HG02973 (cell line): ENCODE measurements around the gene TACC2.
"Not testable (repeated sequence)": the region's sequence is repeated elsewhere in the genome, so short reads cannot be mapped to it uniquely, and the experiment has no call there.

Source experiments
- ATAC-seq: cut with Tn5 transposase; IDR thresholded peaks from one replicate; pipeline ENCODE4 v1.9.1; 2021; ENCODE audit warnings: moderate library complexity; ENCODE audit not compliant: unreplicated experiment

TACC2 gene

DNA sequence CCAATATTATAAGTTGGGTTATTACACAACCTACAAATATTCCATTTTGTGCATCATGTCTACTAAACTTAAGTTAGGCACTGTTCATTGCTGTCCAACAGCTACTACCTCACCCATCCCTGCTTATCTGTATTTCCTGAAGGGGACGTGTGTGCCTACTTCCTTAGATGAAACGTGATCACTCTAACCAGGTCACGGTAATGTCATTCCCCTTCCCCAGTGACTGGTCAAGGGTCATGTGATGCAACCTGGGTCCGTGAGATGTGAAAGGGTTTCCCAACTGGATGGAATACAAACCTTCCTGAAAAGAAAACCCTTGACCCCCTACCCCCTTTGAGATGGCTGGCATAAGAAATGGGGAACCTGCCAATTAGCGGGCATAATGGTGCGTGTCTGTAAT, 12.4 kb upstream of the TACC2 start:
- ATAC-seq = no peak

DNA sequence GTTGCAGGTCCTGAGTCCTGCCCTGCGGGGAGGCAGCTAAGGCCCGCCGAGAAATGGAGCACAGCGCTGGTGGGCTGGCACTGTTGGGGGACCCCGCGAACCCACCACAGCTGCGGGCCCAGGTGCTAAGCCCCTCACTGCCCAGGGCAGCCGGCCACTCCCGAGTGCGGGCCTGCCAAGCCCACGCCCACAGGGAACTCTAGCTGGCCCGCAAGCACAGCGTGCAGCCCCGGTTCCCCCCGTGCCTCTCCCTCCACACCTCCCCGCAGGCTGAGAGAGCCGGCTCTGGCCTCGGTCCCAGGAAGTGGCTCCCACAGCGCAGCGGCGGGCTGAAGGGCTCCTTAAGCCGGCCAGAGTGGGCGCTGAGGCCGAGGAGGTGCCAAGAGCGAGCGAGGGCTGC, 10.5 kb upstream of the TACC2 start:
- ATAC-seq = no peak

DNA sequence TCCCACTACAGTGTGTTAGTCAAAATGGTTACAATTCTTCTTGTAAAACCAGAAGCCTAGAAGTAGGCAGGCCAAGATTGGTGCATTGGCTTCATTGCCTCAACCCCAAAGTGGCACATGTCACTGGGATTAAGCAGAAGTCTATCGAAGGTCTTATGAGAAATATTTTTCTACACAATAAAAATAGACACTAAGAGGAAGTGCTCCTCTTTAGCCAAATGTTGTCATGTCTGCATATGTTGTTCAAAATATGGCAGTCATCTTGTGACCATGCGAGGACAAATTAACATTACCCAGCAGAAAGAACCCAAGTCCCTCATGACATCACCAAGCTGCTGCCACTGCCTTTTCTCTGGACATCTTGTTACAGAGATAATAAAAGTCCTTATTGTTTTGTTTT, 7.6 kb upstream of the TACC2 start:
- ATAC-seq = no peak

DNA sequence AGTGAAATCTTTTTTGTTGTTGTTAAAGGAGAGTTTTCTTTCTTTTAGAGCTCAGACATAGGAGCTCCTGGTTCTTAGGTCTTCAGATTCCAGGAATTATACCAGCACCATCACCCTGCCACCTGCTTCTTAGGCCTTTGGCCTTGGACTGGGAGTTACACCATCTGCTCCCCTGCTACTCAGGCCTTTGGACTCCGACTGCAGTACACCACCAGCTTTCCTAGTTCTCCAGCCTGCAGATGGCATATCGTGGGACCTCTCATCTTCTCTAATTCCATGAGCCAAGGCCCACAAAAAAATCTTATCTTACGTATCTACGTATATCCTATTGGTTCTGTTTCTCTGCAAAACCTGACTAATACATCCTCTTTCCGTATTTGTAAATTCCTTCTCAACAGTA, 5.1 kb upstream of the TACC2 start:
- ATAC-seq = no peak

DNA sequence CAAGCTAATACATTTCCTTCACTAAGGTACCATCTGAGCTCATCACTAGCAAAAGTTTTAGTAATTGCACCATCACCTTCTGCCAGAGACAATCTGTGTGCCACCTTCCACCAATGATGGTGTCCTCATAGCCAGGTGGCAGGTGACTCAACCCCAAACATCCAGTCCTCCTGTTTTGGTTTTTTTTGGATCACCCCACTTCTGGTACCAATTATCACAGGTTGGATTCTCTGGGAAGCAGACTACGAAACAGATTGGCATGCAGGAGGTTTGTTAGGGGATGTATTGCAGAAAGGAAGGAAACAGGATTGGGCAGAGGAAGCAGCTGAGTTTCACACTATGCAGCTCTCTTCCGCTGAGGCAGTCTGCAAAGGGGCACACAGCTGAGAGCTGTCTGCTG, 4.5 kb upstream of the TACC2 start:
- ATAC-seq = no peak

DNA sequence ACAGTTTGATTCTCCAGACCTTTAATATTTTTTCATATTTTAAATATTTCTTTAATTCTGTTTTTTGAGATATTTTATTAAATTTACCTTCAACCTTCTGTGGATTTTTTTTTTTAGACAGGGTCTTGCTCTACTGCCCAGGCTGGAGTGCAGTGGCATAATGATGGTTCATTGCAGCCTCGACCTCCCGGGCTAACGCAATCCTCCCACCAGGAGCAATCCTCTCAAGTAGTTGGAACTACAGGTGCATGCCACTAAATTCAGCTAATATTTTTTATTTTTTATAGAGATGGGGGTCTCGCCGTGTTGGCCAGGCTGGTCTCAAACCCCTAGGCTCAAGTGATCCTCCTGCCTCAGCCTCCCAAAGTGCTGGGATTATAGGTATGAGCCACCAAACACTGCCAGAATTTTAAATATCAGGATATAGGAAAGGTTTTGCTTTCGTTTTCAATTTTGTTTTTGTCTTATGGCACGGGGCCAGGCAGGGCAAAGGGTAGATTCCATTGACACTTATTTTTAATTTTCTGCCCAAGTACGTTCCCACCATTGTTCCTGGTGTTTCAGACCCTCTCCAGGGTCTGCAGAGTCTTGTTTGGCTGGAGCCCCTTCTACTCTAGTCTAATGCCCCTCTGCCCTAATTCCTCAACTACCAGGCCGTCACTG, 1.2 kb downstream of the TACC2 start:
- ATAC-seq = no peak

DNA sequence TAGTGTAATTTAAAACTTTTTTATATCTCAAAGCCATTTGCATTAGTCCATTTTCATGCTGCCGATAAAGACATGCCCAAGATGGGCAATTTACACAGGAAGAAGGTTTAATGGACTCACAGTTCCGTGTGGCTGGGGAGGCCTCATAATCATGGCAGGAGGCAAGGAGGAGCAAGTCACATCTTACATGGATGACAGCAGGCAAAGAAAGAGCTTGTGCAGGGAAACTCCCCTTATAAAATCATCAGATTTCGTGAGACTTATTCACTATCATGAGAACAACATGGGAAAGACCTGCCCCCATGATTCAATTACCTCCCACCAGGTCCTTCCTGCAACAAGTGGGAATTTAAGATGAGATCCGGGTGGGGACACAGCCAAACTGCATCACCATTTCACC, 2.8 kb downstream of the TACC2 start:
- ATAC-seq = not testable (repeated sequence)

DNA sequence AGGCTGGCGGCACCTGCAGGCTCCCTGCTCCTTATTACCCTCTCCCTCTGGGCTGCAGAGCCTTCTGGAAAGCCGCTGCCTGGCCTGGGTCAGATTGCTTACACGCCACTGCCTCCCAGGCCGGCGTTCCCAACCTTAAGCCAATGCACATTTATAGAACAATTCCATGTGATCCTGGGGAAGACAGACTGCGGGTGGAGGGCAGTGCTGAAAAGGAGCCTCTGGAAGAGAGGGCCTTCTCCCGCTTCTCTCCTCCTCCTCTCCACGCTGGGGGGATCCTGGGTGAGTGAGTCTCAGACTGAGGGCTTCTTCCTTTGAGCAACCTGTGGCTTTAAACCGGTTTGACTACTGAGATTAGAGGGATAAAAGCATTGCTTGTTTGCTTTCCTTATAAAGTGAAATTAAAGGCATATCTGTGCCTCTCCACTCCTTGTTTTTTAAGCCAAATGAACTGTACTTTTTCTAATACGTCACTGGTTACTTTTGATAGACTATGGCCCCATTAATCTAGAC, 5.5 kb downstream of the TACC2 start:
- no peak for ATAC-seq

DNA sequence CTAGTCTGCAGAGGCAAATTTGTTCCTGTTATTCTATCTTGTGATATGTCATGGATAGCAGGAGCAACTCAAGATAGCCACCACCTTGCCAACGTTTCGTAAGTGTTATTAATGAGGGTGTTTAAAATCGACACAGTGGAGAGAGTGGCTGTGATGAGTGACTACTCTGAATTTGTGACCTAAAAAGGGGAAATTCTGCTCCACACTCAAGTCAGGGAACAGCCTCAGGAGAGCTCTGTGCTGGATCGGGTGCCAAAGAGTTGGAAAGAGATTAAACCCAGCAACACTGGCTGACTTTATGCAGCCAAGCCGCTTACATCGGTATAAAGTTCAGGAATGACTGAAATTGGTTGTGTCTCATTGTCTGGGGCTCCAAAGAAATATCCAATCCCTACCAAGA, 9.5 kb downstream of the TACC2 start:
- no peak for ATAC-seq

DNA sequence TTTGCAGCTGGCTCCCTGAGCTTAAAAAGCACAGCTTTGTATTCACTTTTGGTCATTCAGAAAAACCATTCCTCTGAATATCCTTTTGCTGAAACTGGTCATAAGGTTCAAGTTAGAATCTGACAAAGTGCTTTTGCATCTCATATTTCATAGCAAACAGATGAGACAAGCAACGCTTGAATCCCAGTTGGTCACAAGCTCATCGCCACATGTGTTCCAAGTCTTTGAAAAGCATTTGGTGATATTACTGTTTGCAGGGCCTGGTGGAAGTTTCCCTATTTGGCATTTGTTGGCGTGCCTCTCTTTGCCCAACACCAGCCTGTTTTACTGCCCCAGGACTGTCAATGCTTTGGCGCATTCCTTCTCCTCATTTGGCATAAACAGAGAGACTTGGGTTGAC, 10.3 kb downstream of the TACC2 start:
- no peak for ATAC-seq

DNA sequence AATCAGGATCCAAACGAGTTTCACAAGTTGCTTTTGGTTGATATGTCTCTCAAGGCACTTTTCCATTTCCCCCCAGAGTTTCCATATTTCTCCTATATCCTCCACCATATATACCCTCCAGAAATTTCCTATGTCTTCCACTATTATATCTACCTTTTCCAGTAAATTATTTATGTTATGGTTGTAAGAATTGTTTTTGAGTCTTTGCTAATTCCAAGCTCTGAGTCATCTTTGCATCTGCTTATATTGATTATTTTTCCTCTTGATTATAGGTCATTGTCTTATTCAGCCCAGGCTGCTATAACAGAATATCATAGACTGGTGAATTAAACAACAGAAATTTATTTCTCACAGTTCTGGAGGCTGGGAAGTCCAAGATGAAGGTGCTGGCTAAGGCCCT, 12.7 kb downstream of the TACC2 start:
- no peak for ATAC-seq

DNA sequence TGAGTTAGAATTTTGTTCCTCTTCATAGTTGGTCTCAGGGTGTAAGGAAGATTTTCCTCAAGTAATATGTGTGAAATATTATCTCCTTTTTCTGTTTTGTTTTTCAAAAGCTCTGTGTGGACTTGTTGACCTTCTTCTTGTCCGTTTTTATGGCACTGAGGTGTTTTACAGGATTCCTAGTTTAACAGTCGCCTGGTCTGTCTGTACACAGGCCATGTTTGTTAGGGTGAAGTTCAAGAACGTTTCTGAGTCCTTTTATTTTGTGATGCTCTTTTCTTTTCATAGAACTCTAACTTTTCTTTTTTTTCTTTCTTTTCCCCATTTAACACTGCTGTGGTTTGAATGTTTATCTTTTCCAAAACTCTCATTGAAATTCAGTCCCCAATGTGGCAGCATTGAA, 18.5 kb downstream of the TACC2 start:
- no peak for ATAC-seq

DNA sequence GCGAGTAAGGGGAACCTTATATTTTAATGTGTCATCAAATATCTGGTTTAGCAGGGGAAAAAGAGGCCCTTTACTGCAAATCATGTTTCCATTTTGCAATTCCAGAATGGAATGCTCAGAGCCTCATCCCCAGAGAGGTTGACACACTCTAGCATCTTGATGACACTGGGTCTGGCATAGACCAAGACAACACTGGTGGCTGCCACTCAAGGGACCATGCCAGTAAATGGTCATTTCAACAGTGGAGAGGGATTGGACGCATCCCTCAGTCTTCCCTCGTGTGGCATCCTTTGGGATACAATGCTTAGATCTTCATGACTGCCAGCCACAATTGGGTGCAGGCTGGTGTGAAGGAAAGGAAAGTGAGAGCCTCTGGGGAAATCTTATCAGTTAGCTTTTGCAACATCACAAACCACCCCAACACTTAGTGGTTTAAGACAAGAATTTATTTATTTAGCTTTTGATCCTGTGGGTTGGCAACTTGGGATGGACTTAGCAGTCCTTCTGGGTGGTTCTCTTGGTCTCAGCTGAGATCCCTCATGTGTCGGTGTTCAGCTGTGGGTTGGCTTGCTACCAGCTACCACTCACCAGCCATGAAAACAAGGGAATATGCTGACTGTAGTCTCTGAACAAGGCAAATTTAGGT, 21.6 kb downstream of the TACC2 start:
- ATAC-seq = no peak

DNA sequence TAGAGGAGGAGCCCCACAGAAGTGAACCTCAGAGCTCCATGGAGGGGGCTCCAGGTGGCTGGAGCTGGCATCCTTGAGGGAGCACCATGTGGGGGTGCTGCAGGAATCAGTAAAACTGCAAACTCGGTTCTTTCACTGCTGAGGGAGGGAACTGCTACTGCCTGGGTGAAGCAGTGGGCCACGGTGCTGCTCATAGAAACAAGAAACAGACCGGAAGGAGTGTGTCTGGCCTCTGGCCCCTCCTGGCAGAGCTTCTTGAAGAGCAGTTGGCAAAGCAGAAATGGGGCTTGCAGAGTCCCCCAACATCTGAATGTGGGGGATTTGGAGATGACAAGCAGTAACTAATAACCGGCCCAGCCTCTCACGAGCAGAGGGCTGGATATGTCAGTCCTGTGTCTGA, 23.8 kb downstream of the TACC2 start:
- ATAC-seq = no peak

DNA sequence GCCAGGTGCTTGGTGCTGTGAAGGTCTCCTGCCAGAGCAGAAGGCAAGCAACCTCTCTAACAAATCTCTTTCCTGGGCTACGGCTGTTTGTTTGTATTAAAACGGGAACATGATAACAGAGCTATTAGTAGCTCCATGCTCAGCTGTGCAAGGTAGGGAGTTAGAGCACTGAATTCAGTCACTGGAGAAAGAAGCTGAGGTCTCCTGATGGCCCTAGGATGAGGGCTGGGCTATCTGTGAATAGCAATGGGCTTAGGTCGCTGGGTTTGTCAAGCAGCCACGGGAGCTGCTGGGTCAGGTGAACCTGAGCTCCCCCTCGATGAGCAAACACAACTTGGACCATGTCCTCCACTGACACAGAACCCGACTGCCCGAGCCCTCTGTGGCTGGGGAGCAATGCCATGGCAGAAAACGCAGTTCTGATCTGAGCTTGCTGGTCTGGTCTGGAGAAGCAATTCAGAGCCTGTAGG, 24.4 kb downstream of the TACC2 start:
- ATAC-seq = no peak

DNA sequence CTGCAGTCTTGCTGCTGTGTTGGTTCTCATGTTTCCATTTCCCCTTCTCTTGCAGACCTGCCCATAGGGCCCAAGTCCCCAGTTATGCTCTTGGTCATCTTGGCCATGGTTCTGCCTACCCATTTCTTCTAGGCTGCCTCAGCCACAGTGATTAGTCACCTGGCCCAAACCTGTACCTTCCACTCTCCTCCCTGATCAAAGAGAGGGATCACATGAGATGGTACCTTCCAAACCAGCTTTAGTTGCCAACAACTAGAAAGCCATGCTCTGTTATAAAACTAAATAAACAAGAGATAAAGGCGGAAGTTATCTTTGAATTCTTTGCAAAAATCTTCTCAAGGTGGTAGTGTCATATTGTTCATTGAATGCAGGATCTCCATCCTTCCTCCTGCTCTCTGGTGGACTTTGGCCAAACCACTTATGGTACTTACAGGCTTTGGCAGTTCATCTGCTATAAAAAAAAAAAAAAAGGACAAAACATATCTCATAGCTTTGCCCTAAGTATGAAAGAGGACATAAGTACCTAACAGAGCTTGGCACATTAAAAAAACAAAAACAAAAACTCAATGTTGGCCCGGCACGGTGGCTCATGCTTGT, 25.8 kb downstream of the TACC2 start:
- no peak for ATAC-seq

DNA sequence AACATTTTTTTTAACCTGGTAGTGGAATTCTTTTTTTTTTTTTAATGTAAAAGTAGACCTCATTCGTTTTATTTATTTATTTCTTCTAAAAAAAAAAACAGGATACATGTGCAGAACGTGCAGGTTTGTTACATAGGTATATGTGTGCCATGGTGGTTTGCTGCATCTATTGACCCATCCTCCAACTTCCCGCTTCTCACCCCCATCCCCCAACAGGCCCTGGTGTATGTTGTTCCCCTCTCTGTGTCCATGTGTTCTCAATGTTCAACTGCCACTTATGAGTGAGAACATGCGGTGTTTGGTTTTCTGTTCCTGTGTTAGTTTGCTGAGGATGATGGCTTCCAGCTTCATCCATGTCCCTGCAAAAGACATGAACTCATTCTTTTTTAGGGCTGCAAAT, 29.0 kb downstream of the TACC2 start:
- not testable (repeated sequence) for ATAC-seq

DNA sequence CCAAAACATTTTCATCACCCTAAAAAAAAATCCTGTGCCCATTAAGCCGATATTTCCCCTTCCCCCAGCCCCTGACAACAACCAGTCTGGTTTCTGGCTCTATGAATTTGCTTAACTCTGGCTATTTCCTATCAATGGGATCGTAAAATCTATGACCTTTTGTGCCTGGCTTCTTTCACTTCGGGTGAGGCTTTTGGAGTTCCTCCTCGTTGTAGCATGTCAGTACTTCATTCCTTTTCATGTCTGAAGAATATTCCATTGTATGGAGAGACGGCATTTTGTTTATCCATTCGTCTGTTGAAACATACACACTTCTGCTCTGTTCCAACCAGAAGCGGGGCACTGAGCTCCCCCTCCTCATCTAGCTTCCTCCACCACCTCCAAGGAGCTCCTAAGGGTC, 29.5 kb downstream of the TACC2 start:
- ATAC-seq = no peak

DNA sequence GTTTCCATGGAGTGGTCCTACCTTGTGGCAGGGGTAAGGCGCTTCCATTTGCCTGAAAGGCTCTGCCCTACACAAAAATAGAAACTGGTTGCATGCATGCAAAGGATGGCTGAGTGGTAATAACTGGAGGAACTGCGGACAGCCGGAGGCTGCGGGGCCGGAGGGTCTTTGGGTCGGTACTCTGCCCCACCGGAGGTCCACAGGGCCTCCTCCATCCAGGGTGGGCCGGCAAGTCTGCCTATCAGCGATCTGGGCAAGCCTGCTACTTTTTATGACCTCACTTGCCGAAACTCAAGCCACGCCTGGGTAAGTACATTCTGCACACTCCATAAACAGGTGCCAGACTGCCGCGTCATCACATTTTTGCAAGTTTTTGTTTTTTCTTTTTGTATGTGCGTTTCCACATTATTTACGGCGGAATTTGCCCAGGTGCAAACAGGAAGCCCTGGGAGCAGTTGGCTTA, 30.0 kb downstream of the TACC2 start:
- ATAC-seq = no peak

DNA sequence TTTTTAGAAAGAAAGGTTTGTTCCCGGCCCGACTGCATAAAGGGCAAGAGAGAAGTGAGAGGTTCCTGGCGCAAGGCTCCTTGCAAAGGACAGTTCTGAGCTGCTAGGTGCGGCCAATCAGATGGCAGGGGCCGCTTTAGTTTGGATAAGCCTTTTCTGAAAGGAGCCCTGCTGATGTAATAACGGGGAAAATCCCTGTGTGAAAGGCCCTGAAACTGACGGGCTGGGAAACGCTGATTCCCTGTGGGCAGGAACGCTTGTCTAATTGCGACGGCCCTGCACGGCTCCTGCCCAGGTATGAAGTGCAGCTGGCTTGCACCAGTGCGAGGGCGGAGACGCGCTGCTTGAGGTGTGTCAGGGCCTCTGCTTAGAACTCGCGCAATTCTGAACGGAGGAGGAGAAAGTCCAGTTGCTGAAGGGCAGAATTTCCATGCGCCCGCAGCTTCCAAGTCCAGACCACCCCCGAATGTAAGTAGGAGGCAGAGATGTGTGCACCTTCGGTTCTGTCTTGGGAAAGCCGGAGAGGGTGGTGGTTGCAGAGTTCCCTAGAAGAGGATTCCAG, 30.5 kb downstream of the TACC2 start:
- no peak for ATAC-seq

DNA sequence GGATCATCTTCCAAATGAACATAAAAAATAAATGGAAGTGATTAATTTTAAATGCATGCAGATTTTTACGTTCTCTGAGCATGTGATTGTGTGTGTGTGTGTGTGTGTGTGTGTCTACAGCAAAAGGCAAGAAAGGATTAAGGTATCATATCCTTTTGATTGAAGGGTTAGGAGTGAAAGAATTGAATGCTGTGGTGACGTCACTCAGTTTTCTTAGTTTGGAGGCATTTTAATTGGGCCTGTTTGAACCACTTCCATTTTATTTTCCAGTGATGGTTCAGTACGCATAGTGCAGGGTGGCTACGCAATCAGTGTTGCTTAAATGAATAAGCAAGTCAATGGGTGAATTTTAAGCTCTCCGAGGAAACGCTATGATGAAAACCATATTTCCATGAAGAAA, 31.3 kb downstream of the TACC2 start:
- no peak for ATAC-seq

DNA sequence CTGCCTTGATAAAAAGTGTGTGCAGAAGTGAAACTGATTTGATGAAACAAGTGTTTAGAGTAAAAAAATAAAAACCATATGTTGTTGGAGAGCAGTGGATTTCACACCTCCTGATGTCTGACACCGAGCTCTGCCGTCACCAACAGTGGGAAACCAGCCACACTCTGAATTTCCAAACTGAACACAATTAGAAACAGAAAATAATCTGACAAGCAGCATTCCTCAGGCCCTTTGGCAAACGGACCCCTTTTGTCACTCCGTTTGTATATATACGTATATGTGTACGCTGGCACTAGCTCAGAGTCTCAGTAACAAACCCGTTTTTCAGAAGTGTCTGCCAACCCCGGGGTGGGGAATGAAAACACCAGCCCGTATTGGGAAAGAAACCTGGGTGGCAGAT, 32.4 kb downstream of the TACC2 start:
- ATAC-seq = no peak
